GM21825 (cell line): Measurements from ENCODE around the gene HIVEP2.

ENCODE experiments used
- ATAC-seq: cut with Tn5 transposase; IDR thresholded peaks from one replicate; pipeline ENCODE4 v1.9.1; 2021; ENCODE audit warnings: mild to moderate bottlenecking, moderate library complexity; ENCODE audit not compliant: unreplicated experiment

HIVEP2 gene

GRCh38 chr6:142868917-142869316 lies 76.1 kb downstream of the HIVEP2 start:
- ATAC-seq, result no peak

GRCh38 chr6:142867988-142868812 lies 76.8 kb downstream of the HIVEP2 start:
- ATAC-seq, result peak; percentile 36

GRCh38 chr6:142867355-142867801 lies 77.6 kb downstream of the HIVEP2 start:
- no peak for ATAC-seq

- ATAC-seq, result no peak
Observed at GRCh38 chr6:142863981-142864380, 81.0 kb downstream of the HIVEP2 start.

- no peak for ATAC-seq
Observed at GRCh38 chr6:142861711-142862110, 83.3 kb downstream of the HIVEP2 start.

GRCh38 chr6:142860498-142860897 lies 84.5 kb downstream of the HIVEP2 start:
- ATAC-seq, result no peak

- ATAC-seq, result peak; percentile 22
Observed at GRCh38 chr6:142857796-142858555, 87.0 kb downstream of the HIVEP2 start.

GRCh38 chr6:142857233-142857761 lies 87.7 kb downstream of the HIVEP2 start:
- peak; percentile 47 for ATAC-seq

GRCh38 chr6:142856624-142857232 lies 88.2 kb downstream of the HIVEP2 start:
- ATAC-seq, result peak; percentile 67

GRCh38 chr6:142855893-142856623 lies 88.9 kb downstream of the HIVEP2 start:
- ATAC-seq, result peak; percentile 13

GRCh38 chr6:142854589-142855488 lies 90.1 kb downstream of the HIVEP2 start:
- no peak for ATAC-seq

GRCh38 chr6:142853244-142854180 lies 91.5 kb downstream of the HIVEP2 start:
- ATAC-seq, result no peak

- ATAC-seq, result no peak
Observed at GRCh38 chr6:142851601-142852000, 93.4 kb downstream of the HIVEP2 start.

- ATAC-seq, result peak; percentile 52
Observed at GRCh38 chr6:142850679-142851423, 94.1 kb downstream of the HIVEP2 start.

GRCh38 chr6:142848976-142849375 lies 96.0 kb downstream of the HIVEP2 start:
- no peak for ATAC-seq

GRCh38 chr6:142848156-142848555 lies 96.8 kb downstream of the HIVEP2 start:
- ATAC-seq, result no peak

GRCh38 chr6:142846883-142847287 lies 98.1 kb downstream of the HIVEP2 start:
- ATAC-seq, result no peak

- no peak for ATAC-seq
Observed at GRCh38 chr6:142846459-142846831, 98.5 kb downstream of the HIVEP2 start.
